Osteoblast (primary cell): ENCODE results near the gene WAC. TPM values are rescaled to one million over a fixed set of nuclear protein-coding genes. Genes with fewer than 3 reads are reported as not detected.
A peak's percentile ranks its signal among the peaks of the same experiment; 100 is the strongest.

Experiments used
- DNase-seq: peaks from one replicate; pipeline ENCODE4 v3.0.0; 2011; ENCODE audit warnings: low spot score, mixed read lengths; ENCODE audit not compliant: insufficient read length; ENCODE audit errors: missing footprints
- H2AFZ ChIP-seq: 2 replicates; pipeline ENCODE4 v1.6.0; 2011; ENCODE audit warnings: mild to moderate bottlenecking, low read length
- H3K27ac ChIP-seq: 2 replicates; pipeline ENCODE4 v1.5.1; 2011; ENCODE audit warnings: mild to moderate bottlenecking, low read depth, low read length, moderate library complexity
- H3K27me3 ChIP-seq: 2 replicates; pipeline ENCODE4 v1.6.0; 2012; ENCODE audit warnings: mild to moderate bottlenecking, control low read depth, inconsistent platforms, low read length, moderate library complexity; ENCODE audit not compliant: insufficient read depth
- H3K36me3 ChIP-seq: 2 replicates; pipeline ENCODE4 v1.5.1; 2011; ENCODE audit warnings: mild to moderate bottlenecking, low read length, control low read depth, moderate library complexity; ENCODE audit not compliant: insufficient read depth
- H3K4me1 ChIP-seq: 2 replicates; pipeline ENCODE4 v1.5.1; 2011; ENCODE audit warnings: mild to moderate bottlenecking, low read length, control low read depth, moderate library complexity; ENCODE audit not compliant: insufficient read depth
- H3K4me2 ChIP-seq: 2 replicates; pipeline ENCODE4 v1.6.0; 2011; ENCODE audit warnings: mild to moderate bottlenecking, low read length; ENCODE audit not compliant: insufficient read depth
- H3K4me3 ChIP-seq: fragments of 200-600 bp; sonication (generic); 3 replicates; pipeline ENCODE4 v1.5.1; 2012; ENCODE audit warnings: mild to moderate bottlenecking, low read length, inconsistent platforms; ENCODE audit not compliant: insufficient read depth
- H3K79me2 ChIP-seq: 2 replicates; pipeline ENCODE4 v1.6.0; 2012; ENCODE audit warnings: mild to moderate bottlenecking, low read length, control low read depth, inconsistent platforms; ENCODE audit not compliant: insufficient read depth
- H3K9me3 ChIP-seq: 2 replicates; pipeline ENCODE4 v1.5.1; 2011; ENCODE audit warnings: low read depth, low read length, control low read depth
- H4K20me1 ChIP-seq: 2 replicates; pipeline ENCODE4 v1.6.0; 2012; ENCODE audit warnings: mild to moderate bottlenecking, low read length, control low read depth; ENCODE audit not compliant: insufficient read depth
- total RNA-seq: library from RNA; depleted of rRNA; stranded (reverse); fragments of >200 nt; gene quantifications from 2 replicates; pipeline ENCODE4 v1.2.3, GENCODE V29; 2012
- TF ChIP-seq, protein P1 (sequence below): IDR thresholded peaks from 2 replicates; pipeline ENCODE4 v1.5.1; 2011; ENCODE audit warnings: mild to moderate bottlenecking, low read depth, low read length, moderate library complexity; ENCODE audit errors: extremely low read depth

WAC gene
- total RNA-seq, 1 donor: 77.1 TPM

DNA sequence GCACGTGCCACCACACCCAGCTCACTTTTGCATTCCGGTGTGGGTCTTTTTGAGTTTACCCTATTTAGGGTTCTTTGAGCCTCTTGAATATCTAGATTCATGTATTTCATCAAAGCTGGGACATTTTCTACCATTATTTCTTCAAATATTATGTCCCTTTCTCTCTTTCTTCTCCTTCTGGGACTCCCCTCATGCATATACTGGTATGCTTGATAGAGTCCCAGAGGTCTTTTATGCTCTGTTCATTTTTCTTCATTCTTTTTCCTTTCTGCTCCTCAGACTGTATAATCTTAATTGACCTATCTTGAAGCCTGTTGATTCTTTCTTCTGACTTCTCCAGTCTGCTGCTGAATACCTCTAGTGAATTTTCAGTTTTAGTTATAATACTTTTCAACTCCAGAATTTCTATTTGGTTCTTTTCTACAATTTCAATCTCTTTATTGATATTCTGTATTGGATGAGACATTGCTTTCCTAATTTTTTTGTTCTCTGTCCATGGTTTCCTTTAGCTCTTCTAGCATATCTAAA is 9.1 kb upstream of the WAC start:
- Histone ChIP-seq H3K36me3 (peaks cover 23% of the 10 kb centered on the region), H3K27ac (no peak overlapping the region), H4K20me1 (no peaks in the 10 kb centered on the region), H3K27me3 (no peaks in the 10 kb centered on the region), H3K4me2 (no peak overlapping the region), H3K9me3 (no peaks in the 10 kb centered on the region), H3K79me2 (peaks cover 29% of the 10 kb centered on the region), H2AFZ (no peak overlapping the region), H3K4me1 (no peaks in the 10 kb centered on the region), H3K4me3 (no peak overlapping the region)
- no peak for DNase-seq
- TF ChIP-seq, protein P1, sequence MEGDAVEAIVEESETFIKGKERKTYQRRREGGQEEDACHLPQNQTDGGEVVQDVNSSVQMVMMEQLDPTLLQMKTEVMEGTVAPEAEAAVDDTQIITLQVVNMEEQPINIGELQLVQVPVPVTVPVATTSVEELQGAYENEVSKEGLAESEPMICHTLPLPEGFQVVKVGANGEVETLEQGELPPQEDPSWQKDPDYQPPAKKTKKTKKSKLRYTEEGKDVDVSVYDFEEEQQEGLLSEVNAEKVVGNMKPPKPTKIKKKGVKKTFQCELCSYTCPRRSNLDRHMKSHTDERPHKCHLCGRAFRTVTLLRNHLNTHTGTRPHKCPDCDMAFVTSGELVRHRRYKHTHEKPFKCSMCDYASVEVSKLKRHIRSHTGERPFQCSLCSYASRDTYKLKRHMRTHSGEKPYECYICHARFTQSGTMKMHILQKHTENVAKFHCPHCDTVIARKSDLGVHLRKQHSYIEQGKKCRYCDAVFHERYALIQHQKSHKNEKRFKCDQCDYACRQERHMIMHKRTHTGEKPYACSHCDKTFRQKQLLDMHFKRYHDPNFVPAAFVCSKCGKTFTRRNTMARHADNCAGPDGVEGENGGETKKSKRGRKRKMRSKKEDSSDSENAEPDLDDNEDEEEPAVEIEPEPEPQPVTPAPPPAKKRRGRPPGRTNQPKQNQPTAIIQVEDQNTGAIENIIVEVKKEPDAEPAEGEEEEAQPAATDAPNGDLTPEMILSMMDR: no peak

DNA sequence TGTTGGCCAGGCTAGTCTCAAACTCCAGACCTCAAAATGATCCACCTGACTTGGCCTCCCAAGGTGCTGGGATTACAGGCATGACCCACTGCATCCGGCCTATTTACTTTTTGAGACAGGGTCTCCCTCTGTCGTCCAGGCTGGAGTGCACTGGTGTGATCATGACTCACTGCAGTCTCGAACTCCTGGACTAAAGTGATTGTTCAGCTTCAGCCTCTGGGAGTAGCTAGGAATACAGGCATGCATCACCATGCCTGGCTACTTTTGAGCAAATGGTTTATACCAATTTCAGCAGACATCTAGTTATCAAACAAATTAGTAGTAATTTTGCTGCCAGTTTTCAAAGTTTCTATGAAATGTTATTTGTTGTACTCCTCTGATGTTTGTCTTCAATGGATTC is 2.2 kb upstream of the WAC start:
- H3K27ac ChIP-seq: no peak overlapping the region
- peaks cover 6% of the 10 kb centered on the region for H3K36me3 ChIP-seq
- H3K4me1 ChIP-seq: peaks cover 15% of the 10 kb centered on the region
- no peak overlapping the region for H3K4me3 ChIP-seq
- no peak overlapping the region for H2AFZ ChIP-seq
- DNase-seq: peak; percentile 75
- TF ChIP-seq, protein P1: no peak
- H3K9me3 ChIP-seq: no peaks in the 10 kb centered on the region
- H3K79me2 ChIP-seq: peaks cover 92% of the 10 kb centered on the region
- peaks cover 23% of the 10 kb centered on the region for H4K20me1 ChIP-seq
- no peaks in the 10 kb centered on the region for H3K27me3 ChIP-seq
- H3K4me2 ChIP-seq: peak overlapping the region; percentile 88

DNA sequence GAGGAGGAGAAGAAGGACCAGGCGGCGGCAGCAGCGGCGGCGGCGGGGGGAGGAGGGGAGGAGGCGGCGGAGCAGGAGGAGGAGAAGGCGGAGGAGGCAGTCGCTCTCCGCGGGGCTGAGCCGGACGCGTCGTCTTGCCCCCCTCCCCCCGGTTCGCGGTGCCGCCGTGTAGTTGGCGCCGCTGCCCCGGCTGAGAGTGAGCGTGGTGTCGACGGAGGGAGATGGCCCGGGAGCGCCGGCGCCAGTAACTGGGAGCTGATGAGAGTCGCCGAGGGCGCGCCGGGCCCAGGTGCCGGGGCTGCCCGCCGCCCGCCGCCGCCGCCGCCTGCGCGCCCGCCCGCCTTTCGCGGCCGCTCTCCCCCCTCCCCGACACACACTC is 257 bp downstream of the WAC start:
- no peak overlapping the region for H2AFZ ChIP-seq
- no peaks in the 10 kb centered on the region for H3K9me3 ChIP-seq
- H3K4me2 ChIP-seq: no peak overlapping the region
- no peaks in the 10 kb centered on the region for H3K27me3 ChIP-seq
- peak overlapping the region; percentile 40 for H3K27ac ChIP-seq
- H3K4me3 ChIP-seq: peak overlapping the region; percentile 94
- H3K36me3 ChIP-seq: peaks cover 30% of the 10 kb centered on the region
- H3K4me1 ChIP-seq: peaks cover 16% of the 10 kb centered on the region
- H3K79me2 ChIP-seq: peaks cover 94% of the 10 kb centered on the region
- TF ChIP-seq, protein P1: no peak
- H4K20me1 ChIP-seq: peaks cover 37% of the 10 kb centered on the region
- no peak for DNase-seq

DNA sequence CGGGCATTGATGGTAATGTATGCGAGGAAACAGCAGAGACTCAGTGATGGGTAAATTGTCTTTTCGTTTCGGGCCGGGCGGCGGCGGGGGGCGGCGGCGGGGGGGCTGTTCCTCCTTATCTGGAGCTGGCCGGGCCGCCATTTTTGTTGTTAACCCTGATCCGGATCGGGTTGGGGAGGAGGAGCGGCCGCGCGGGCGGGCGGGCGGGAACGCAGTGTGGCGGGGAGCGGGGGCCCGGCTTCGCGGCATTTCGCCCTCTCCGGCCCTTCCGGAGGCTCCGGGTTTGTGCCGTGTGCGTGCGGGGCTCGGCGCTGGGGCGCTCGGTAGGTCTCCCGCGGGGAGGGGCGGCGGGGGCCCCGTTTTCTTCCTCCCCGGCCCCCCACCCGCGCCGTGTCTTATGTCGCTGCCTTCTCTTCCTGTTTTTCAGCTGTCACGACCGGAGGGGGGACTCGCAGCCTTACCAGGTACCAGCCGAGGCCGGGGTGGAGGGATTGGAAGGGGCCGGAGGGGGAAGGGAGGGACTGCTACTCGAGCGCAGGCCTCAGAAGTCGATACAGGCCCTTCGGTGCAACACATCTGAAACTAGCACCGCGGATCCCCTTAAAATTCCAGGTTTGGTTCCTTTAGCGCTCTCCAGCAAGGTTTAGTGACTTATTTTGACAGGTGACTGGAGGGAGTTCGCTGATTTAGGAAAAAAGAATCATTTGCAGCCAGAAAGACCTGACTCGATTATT is 820 bp downstream of the WAC start:
- Histone ChIP-seq H3K27me3 (no peaks in the 10 kb centered on the region), H3K79me2 (peaks cover 95% of the 10 kb centered on the region), H3K36me3 (peaks cover 36% of the 10 kb centered on the region), H3K27ac (peak overlapping the region; percentile 57), H3K9me3 (no peaks in the 10 kb centered on the region), H3K4me2 (peak overlapping the region; percentile 82), H4K20me1 (peaks cover 37% of the 10 kb centered on the region), H3K4me1 (peaks cover 16% of the 10 kb centered on the region), H2AFZ (peak overlapping the region; percentile 43), H3K4me3 (peak overlapping the region; percentile 94)
- DNase-seq: peak; percentile 93
- TF ChIP-seq, protein P1: no peak
